ENCODE results near the gene EME1. TPM values are rescaled to one million over a fixed set of nuclear protein-coding genes. Genes with fewer than 3 reads are reported as not detected.

EME1 gene
- total and polyA plus RNA-seq, 2 donors (not counting 3 experiments of a cell fraction or from before 2014, with no cell fraction given) = 5.6 to 9.1 TPM

- Histone ChIP-seq H3K27ac (ENCODE audit: insufficient read depth, low read depth, low read length) (no peak overlapping the region), H3K4me3 (replicated peaks in 1 of 3; ENCODE audit: insufficient read depth in 1 of 3, low read depth in 1 of 3, low read length in 3 of 3) (no peak overlapping the region), H3K4me2 (ENCODE audit: insufficient read depth, low read length) (no peak overlapping the region), H4K20me1 (replicated peaks; ENCODE audit: control insufficient read depth, extremely low read depth, insufficient read depth, low read length) (no peaks in the 10 kb centered on the region), H3K79me2 (ENCODE audit: control insufficient read depth, insufficient read depth, low read length) (no peaks in the 10 kb centered on the region), H3K9me1 (replicated peaks; ENCODE audit: control insufficient read depth, extremely low read depth, insufficient read depth, low read length) (no peaks in the 10 kb centered on the region), H2AFZ (ENCODE audit: low read depth, low read length) (no peak overlapping the region), H3K27me3 (ENCODE audit: control insufficient read depth in 2 of 2, insufficient read depth in 2 of 2, low read length in 2 of 2) (no peaks in the 10 kb centered on the region), H3K9ac (replicated peaks; ENCODE audit: extremely low read depth, insufficient read depth, low read length) (no peak overlapping the region), H3K9me3 (replicated peaks; ENCODE audit: control insufficient read depth, insufficient read depth, low read length) (no peaks in the 10 kb centered on the region), H3K36me3 (ENCODE audit: control insufficient read depth in 2 of 2, extremely low read depth in 1 of 2, insufficient read depth in 2 of 2, low read length in 2 of 2) (peaks cover 3 to 31% of the 10 kb centered on the region in 2 experiments), H3K4me1 (ENCODE audit: control insufficient read depth, extremely low read depth, insufficient read depth, low read length) (no peaks in the 10 kb centered on the region)
- no peak for FAIRE-seq
- no TSS peak for BruUV-seq (replicated peaks)
- DNase-seq (ENCODE audit: low read depth, low spot score) = no peak
- CTCF ChIA-PET = interaction anchor here (0.7 to 4.2 kb wide), 3 partner anchors 8 to 470 kb away, joined by 3 to 24 read pairs (median 3); partner anchors contain the start of gene XYLT2
- intact Hi-C loops (cut with micrococcal nuclease) = no loop called here
- POLR2A ChIA-PET = no interaction called here
- TF ChIP-seq FOS (IDR thresholded peaks at IDR 0.05; ENCODE audit: borderline replicate concordance, insufficient read depth, low read length) (no peak), EZH2 (IDR thresholded peaks at IDR 0.05; ENCODE audit: borderline replicate concordance, low read depth, low read length, severe bottlenecking) (no peak), JUN (IDR thresholded peaks at IDR 0.05; ENCODE audit: borderline replicate concordance, insufficient read depth, insufficient read length, low read depth) (no peak), MAX (IDR thresholded peaks at IDR 0.05; ENCODE audit: insufficient read depth, insufficient read length) (no peak), POLR2AphosphoS5 (IDR thresholded peaks at IDR 0.05; ENCODE audit: insufficient read depth, low read depth, low read length) (no peak), POLR2A (IDR thresholded peaks at IDR 0.05; ENCODE audit: low read depth, low read length) (no peak), MYC (IDR thresholded peaks at IDR 0.05; ENCODE audit: low read depth, low read length) (no peak), GATA2 (IDR thresholded peaks at IDR 0.05; ENCODE audit: insufficient read depth, insufficient read length, low read depth, low read length) (no peak), CTCF (IDR thresholded peaks at IDR 0.05; ENCODE audit: extremely low read depth in 1 of 2, insufficient read depth in 1 of 2, low read depth in 1 of 2, low read length in 2 of 2) (no peak)
- dilution Hi-C loops (cut with MboI; ENCODE audit: extremely low pct_ligation_motif_present, low sequenced_read_pairs) = no loop called here
Observed at GRCh38 chr17:50359998-50360461, 13.0 kb upstream of the EME1 start.
